Neuronal stem cell (in vitro differentiated cells): ENCODE measurements around the gene THEM5.

Experiments
- DNase-seq: peaks from one replicate; pipeline ENCODE4 v3.0.0-alpha.2; 2013; ENCODE audit warnings: low spot score
- H2AFZ ChIP-seq: one replicate; pipeline ENCODE4 v1.6.1; 2013; ENCODE audit warnings: mild to moderate bottlenecking, low read length, inconsistent platforms
- H2AK5ac ChIP-seq: 2 replicates; pipeline ENCODE4 v1.6.1; 2013; ENCODE audit warnings: low read depth, mild to moderate bottlenecking, inconsistent platforms, low read length, moderate library complexity, mixed read lengths
- H2BK120ac ChIP-seq: 2 replicates; pipeline ENCODE4 v1.6.1; 2013; ENCODE audit warnings: low read depth, mild to moderate bottlenecking, inconsistent platforms, low read length, moderate library complexity, mixed read lengths
- H2BK12ac ChIP-seq: one replicate; pipeline ENCODE4 v1.6.1; 2013; ENCODE audit warnings: low read length, inconsistent platforms
- H2BK15ac ChIP-seq: 2 replicates; pipeline ENCODE4 v1.6.1; 2013; ENCODE audit warnings: mild to moderate bottlenecking, low read length, inconsistent platforms, mixed read lengths
- H2BK5ac ChIP-seq: one replicate; pipeline ENCODE4 v1.6.1; 2013; ENCODE audit warnings: inconsistent platforms, mild to moderate bottlenecking, low read length, moderate library complexity
- H3K14ac ChIP-seq: one replicate; pipeline ENCODE4 v1.6.1; 2013; ENCODE audit warnings: low read length, inconsistent platforms
- H3K18ac ChIP-seq: 2 replicates; pipeline ENCODE4 v1.6.1; 2013; ENCODE audit warnings: low read length, inconsistent platforms
- H3K23ac ChIP-seq: 2 replicates; pipeline ENCODE4 v1.6.1; 2013; ENCODE audit warnings: low read depth, mild to moderate bottlenecking, mixed read lengths, low read length, inconsistent platforms; ENCODE audit not compliant: poor library complexity
- H3K27ac ChIP-seq: replicated peaks from 3 replicates; pipeline ENCODE4 v1.5.1; 2013; ENCODE audit warnings: low read length, inconsistent platforms
- H3K27me3 ChIP-seq, 3 experiments: 2 replicates each; pipeline ENCODE4 v1.6.1; 2013; ENCODE audit warnings: low read length in 3 of 3, mild to moderate bottlenecking in 2 of 3, inconsistent platforms in 1 of 3, low read depth in 1 of 3, mixed read lengths in 1 of 3, moderate library complexity in 1 of 3; ENCODE audit not compliant: control insufficient read depth in 3 of 3, insufficient read depth in 3 of 3
- H3K36me3 ChIP-seq, 2 donors: replicated peaks in 1 of 2; 2 replicates each; pipeline ENCODE4 v1.6.1; 2013; ENCODE audit warnings: low read length in 2 of 2; ENCODE audit not compliant: control insufficient read depth in 2 of 2, insufficient read depth in 2 of 2
- H3K4ac ChIP-seq: 2 replicates; pipeline ENCODE4 v1.6.1; 2013; ENCODE audit warnings: inconsistent platforms, mild to moderate bottlenecking, low read length, moderate library complexity
- H3K4me1 ChIP-seq, 2 donors: 1 replicate in 1 of 2; 2 replicates in 1 of 2; pipeline ENCODE4 v1.6.1; 2013; ENCODE audit warnings: low read length in 2 of 2, low read depth in 1 of 2; ENCODE audit not compliant: control insufficient read depth in 2 of 2, insufficient read depth in 1 of 2
- H3K4me2 ChIP-seq: one replicate; pipeline ENCODE4 v1.6.1; 2013; ENCODE audit warnings: mild to moderate bottlenecking, low read length, inconsistent platforms; ENCODE audit not compliant: insufficient read depth, poor library complexity, severe bottlenecking
- H3K4me3 ChIP-seq, 2 donors: 2 replicates each; pipeline ENCODE4 v1.5.1; 2013; ENCODE audit warnings: low read length in 2 of 2, mild to moderate bottlenecking in 2 of 2, inconsistent platforms in 1 of 2, moderate library complexity in 1 of 2
- H3K79me1 ChIP-seq: one replicate; pipeline ENCODE4 v1.6.1; 2013; ENCODE audit warnings: low read depth, mild to moderate bottlenecking, inconsistent platforms, low read length, moderate library complexity
- H3K9ac ChIP-seq: one replicate; pipeline ENCODE4 v1.6.1; 2013; ENCODE audit warnings: mild to moderate bottlenecking, low read depth, low read length, inconsistent platforms; ENCODE audit not compliant: poor library complexity
- H3K9me3 ChIP-seq, 2 donors: replicated peaks in 1 of 2; 2 replicates each; pipeline versions ENCODE3 to v1.6.1; 2013; ENCODE audit warnings: low read length in 2 of 2, mild to moderate bottlenecking in 2 of 2, inconsistent platforms in 1 of 2, low read depth in 1 of 2, mixed read lengths in 1 of 2, moderate library complexity in 1 of 2; ENCODE audit not compliant: control insufficient read depth in 2 of 2, insufficient read depth in 1 of 2
- H4K8ac ChIP-seq: one replicate; pipeline ENCODE4 v1.6.1; 2013; ENCODE audit warnings: low read depth, mild to moderate bottlenecking, inconsistent platforms, low read length, moderate library complexity
- H4K91ac ChIP-seq: one replicate; pipeline ENCODE4 v1.6.1; 2013; ENCODE audit warnings: low read length, low read depth, mild to moderate bottlenecking, inconsistent platforms; ENCODE audit not compliant: poor library complexity
- WGBS, 2 donors: extraction: QIAGEN DNeasy Blood & Tissue Kit; methylation state at CpG; one replicate each; pipeline ENCODE4 v1.1.7; 2013; ENCODE audit warnings: missing lambda C conversion rate in 2 of 2, mixed read lengths in 1 of 2; ENCODE audit not compliant: insufficient read length in 2 of 2, insufficient replicate concordance in 1 of 2; ENCODE audit errors: extremely low coverage in 2 of 2; 5-methylcytosine and 5-hydroxymethylcytosine counted together

THEM5 gene

DNA sequence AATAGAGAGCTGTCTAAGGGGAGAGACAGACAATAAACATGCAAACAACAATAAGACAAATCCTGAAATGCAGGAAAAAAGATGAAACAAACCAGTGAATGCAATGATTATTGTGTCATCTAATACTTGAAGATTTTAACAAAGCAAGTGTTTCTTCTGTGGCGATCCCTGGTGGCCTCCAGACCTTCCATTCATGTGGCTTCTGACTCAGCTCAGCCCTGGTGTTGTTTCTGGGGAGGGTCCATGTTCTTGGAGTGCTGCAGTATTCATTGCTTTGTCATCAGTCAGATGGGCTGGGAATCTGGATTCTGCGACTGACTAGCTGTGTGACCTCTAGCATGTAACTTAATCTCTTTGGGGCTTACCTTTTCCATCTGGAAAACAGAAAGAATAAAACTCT is 12.4 kb downstream of the THEM5 start:
- no peak overlapping the region for H4K91ac ChIP-seq
- H2AK5ac ChIP-seq: no peak overlapping the region
- H3K14ac ChIP-seq: no peak overlapping the region
- H3K18ac ChIP-seq: no peak overlapping the region
- H3K9ac ChIP-seq: no peak overlapping the region
- H3K27me3 ChIP-seq: peaks cover 22 to 78% (median 42%) of the 10 kb centered on the region in 3 experiments
- H2BK12ac ChIP-seq: no peak overlapping the region
- peaks cover 2 to 6% of the 10 kb centered on the region in 2 donors for H3K9me3 ChIP-seq
- H2BK120ac ChIP-seq: no peak overlapping the region
- no peaks in the 10 kb centered on the region for H3K79me1 ChIP-seq
- H3K23ac ChIP-seq: no peak overlapping the region
- WGBS, 2 donors: no CpG with 5 or more reads among the region's 2 CpGs
- H3K4ac ChIP-seq: no peak overlapping the region
- H3K4me2 ChIP-seq: no peak overlapping the region
- H2AFZ ChIP-seq: no peak overlapping the region
- H3K27ac ChIP-seq: no peak overlapping the region
- peaks cover 3 to 16% of the 10 kb centered on the region in 2 donors for H3K4me1 ChIP-seq
- H3K4me3 ChIP-seq: no peak overlapping the region
- no peak overlapping the region for H4K8ac ChIP-seq
- H2BK15ac ChIP-seq: no peak overlapping the region
- H3K36me3 ChIP-seq: no peaks in the 10 kb centered on the region
- no peak overlapping the region for H2BK5ac ChIP-seq
- DNase-seq: no peak

GRCh38 chr1:151840421-151840820 is 13.1 kb downstream of the THEM5 start:
- no peak overlapping the region for H2BK120ac ChIP-seq
- H2BK5ac ChIP-seq: peak overlapping the region; percentile 87
- peak overlapping the region; percentile 12 for H4K91ac ChIP-seq
- H3K27me3 ChIP-seq: peaks cover 22 to 82% (median 42%) of the 10 kb centered on the region in 3 experiments
- no peak overlapping the region for H2AK5ac ChIP-seq
- no peaks in the 10 kb centered on the region for H3K79me1 ChIP-seq
- peak overlapping the region; percentile 79 for H2AFZ ChIP-seq
- peak overlapping the region; percentile 2 for H3K9ac ChIP-seq
- peaks cover 2 to 6% of the 10 kb centered on the region in 2 donors for H3K9me3 ChIP-seq
- H2BK15ac ChIP-seq: peak overlapping the region; percentile 93
- peak overlapping the region; percentile 19 for H3K4ac ChIP-seq
- no peak overlapping the region for H2BK12ac ChIP-seq
- no peak for DNase-seq
- H3K4me2 ChIP-seq: peak overlapping the region; percentile 23
- H4K8ac ChIP-seq: no peak overlapping the region
- H3K27ac ChIP-seq: no peak overlapping the region
- peaks cover 3 to 16% of the 10 kb centered on the region in 2 donors for H3K4me1 ChIP-seq
- no peak overlapping the region for H3K14ac ChIP-seq
- H3K4me3 ChIP-seq: no peak overlapping the region
- no peaks in the 10 kb centered on the region for H3K36me3 ChIP-seq
- H3K23ac ChIP-seq: no peak overlapping the region
- peak overlapping the region; percentile 86 for H3K18ac ChIP-seq

GRCh38 chr1:151839457-151840403 is 13.8 kb downstream of the THEM5 start, which contains the start of gene C2CD4D:
C2CD4D (minus strand) TSS chr1:151839820; CDS start chr1:151838989, 831 bp downstream.
- Histone ChIP-seq H3K36me3 (no peaks in the 10 kb centered on the region), H2AFZ (peak within 1 kb of the TSS; percentile 88), H4K8ac (peak within 1 kb of the TSS; percentile 43), H2BK5ac (peak within 1 kb of the TSS; percentile 87), H3K9me3 (peaks cover 2 to 6% of the 10 kb centered on the region in 2 donors), H3K18ac (peak within 1 kb of the TSS; percentile 86), H2BK15ac (peak within 1 kb of the TSS; percentile 93), H4K91ac (peak within 1 kb of the TSS; percentile 12), H3K4me3 (peak within 1 kb of the TSS; percentile 27 to 78), H3K27me3 (peaks cover 22 to 80% (median 42%) of the 10 kb centered on the region in 3 experiments), H3K14ac (no peak within 1 kb of the TSS), H3K23ac (peak within 1 kb of the TSS; percentile 86), H2BK120ac (no peak within 1 kb of the TSS), H2AK5ac (peak within 1 kb of the TSS; percentile 33), H3K79me1 (no peaks in the 10 kb centered on the region), H2BK12ac (peak within 1 kb of the TSS; percentile 60), H3K9ac (peak within 1 kb of the TSS; percentile 47), H3K4ac (peak within 1 kb of the TSS; percentile 26), H3K27ac (no peak within 1 kb of the TSS), H3K4me2 (peak within 1 kb of the TSS; percentile 98), H3K4me1 (peaks cover 3 to 16% of the 10 kb centered on the region in 2 donors)
- WGBS, 2 donors: no CpG with 5 or more reads among the region's 47 CpGs
- peak; percentile 53 for DNase-seq

DNA sequence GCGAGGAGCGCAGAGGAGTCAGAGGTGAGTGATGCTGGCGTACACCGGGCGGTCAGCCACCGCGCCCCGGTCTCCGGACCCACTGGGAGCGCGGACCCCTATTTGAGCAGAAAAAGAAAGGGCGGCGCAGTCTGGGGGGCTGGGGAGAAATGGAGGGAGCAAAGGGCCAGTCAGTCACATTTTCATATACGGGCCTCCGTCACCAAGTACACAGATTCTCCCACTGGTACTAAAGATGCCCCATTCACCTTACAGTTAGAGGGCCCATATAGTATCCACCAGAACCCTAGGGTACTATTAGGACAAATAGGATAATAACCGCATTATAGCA is 14.5 kb downstream of the THEM5 start:
- DNase-seq: no peak
- Histone ChIP-seq H3K14ac (no peak overlapping the region), H3K27ac (no peak overlapping the region), H3K9ac (no peak overlapping the region), H2BK15ac (peak overlapping the region; percentile 93), H3K27me3 (peaks cover 22 to 79% (median 42%) of the 10 kb centered on the region in 3 experiments), H2AK5ac (no peak overlapping the region), H3K4me2 (peak overlapping the region; percentile 98), H3K18ac (peak overlapping the region; percentile 81), H4K91ac (no peak overlapping the region), H3K4ac (no peak overlapping the region), H3K4me3 (peak overlapping the region in 1 of 2 donors; percentile 74), H2AFZ (peak overlapping the region; percentile 88), H3K4me1 (peaks cover 8 to 16% of the 10 kb centered on the region in 2 donors), H3K23ac (peak overlapping the region; percentile 86), H3K79me1 (no peaks in the 10 kb centered on the region), H2BK120ac (no peak overlapping the region), H3K36me3 (no peaks in the 10 kb centered on the region), H2BK12ac (no peak overlapping the region), H4K8ac (peak overlapping the region; percentile 43), H3K9me3 (peaks cover 2 to 6% of the 10 kb centered on the region in 2 donors), H2BK5ac (no peak overlapping the region)
- no CpG with 5 or more reads among the region's 16 CpGs for WGBS, 2 donors
